Measurements from ENCODE around the gene FHIT.

FHIT gene

DNA sequence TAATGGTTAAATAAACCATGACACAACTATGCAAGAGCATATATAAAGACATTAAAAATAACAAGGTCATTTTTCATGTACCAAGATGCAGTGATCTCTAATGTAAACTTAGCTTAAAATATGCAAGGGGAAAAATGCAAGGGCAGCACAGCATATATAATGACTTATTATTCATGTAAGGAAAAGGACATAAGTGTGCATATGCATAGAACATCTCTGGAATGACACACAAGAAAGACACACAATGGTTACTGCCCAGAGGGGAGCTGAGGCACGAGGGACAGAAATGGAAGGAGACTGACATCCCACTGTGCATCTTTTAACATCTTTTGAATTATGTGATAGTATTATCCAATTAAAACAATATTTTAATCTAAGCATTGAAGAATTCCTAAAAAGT lies 79.0 kb downstream of the FHIT start:
- TF ChIP-seq, protein P1, sequence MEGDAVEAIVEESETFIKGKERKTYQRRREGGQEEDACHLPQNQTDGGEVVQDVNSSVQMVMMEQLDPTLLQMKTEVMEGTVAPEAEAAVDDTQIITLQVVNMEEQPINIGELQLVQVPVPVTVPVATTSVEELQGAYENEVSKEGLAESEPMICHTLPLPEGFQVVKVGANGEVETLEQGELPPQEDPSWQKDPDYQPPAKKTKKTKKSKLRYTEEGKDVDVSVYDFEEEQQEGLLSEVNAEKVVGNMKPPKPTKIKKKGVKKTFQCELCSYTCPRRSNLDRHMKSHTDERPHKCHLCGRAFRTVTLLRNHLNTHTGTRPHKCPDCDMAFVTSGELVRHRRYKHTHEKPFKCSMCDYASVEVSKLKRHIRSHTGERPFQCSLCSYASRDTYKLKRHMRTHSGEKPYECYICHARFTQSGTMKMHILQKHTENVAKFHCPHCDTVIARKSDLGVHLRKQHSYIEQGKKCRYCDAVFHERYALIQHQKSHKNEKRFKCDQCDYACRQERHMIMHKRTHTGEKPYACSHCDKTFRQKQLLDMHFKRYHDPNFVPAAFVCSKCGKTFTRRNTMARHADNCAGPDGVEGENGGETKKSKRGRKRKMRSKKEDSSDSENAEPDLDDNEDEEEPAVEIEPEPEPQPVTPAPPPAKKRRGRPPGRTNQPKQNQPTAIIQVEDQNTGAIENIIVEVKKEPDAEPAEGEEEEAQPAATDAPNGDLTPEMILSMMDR (IDR thresholded peaks at IDR 0.05; ENCODE audit: low read depth, low read length, missing control alignments), result no peak
- Histone ChIP-seq H3K27ac (no peak overlapping the region), H3K36me3 (replicated peaks) (no peaks in the 10 kb centered on the region), H3K27me3 (replicated peaks) (no peaks in the 10 kb centered on the region), H3K4me3 (ENCODE audit: low read depth, low read length) (no peak overlapping the region)
- in situ Hi-C loops (cut with HindIII; ENCODE audit: low pct_ligation_motif_present, low sequenced_read_pairs), result no loop called here
- DNase-seq, result no peak

DNA sequence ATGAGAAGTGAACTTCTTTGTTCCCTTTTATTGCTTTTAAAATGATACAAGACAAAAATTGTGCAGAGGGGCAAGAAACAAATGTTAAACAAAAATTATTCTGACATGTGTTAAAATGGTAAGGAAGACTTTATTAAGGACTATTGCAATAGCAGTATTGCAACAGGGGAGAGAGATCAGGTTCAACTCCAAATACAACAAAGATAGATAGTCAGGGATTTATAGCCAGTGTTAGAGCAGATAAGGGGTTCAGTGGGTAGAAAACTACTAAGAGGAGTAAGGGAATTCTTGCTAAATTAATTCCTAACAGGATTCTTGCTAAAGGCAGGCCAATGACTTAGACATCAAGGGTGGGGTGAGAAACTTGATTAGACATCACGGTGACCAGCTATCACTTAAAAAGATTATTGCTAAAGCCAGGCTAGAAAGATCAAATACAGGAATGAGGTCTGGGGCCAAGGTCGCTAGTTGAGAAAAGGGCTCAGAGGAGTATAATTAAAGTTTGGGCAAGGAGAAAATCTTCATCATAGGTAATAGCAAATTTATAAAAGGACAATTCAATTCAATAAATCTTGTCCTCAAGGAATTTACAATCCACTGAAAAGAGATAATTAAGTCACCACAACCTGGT lies 81.5 kb downstream of the FHIT start:
- in situ Hi-C loops (cut with HindIII; ENCODE audit: low pct_ligation_motif_present, low sequenced_read_pairs), result no loop called here
- TF ChIP-seq, protein P1 (IDR thresholded peaks at IDR 0.05; ENCODE audit: low read depth, low read length, missing control alignments), result no peak

DNA sequence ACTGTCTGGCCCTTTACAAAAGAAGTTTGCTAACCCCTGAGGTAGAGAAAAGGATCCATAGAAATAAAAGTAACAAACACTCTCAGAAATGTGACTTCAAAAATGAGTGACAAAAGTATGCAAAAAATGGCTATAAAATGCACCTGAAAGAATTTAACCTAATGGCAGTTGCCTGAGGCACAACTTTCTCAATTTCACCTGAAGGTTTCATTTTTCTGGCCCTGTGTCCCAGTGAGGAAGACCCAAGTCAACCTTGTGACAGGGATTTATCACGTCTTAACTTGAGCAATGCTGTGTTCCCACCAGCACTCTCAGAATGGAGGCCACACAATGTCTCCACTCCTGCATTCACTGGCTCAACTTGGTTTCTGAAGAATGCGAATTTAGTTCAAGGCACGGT lies 83.0 kb downstream of the FHIT start:
- no peaks in the 10 kb centered on the region for H3K27me3 ChIP-seq (replicated peaks)
- H3K27ac ChIP-seq, result no peak overlapping the region
- H3K4me3 ChIP-seq (ENCODE audit: low read depth, low read length), result no peak overlapping the region
- H3K36me3 ChIP-seq (replicated peaks), result no peaks in the 10 kb centered on the region
- in situ Hi-C loops (cut with HindIII; ENCODE audit: low pct_ligation_motif_present, low sequenced_read_pairs), result no loop called here
- no peak for DNase-seq
- TF ChIP-seq, protein P1 (IDR thresholded peaks at IDR 0.05; ENCODE audit: low read depth, low read length, missing control alignments), result no peak

More for the DNA sequence above, 81.5 kb downstream of the FHIT start:
- Histone ChIP-seq H3K36me3 (replicated peaks) (no peaks in the 10 kb centered on the region), H3K27me3 (replicated peaks) (no peaks in the 10 kb centered on the region), H3K4me3 (ENCODE audit: low read depth, low read length) (no peak overlapping the region), H3K27ac (no peak overlapping the region)
- DNase-seq, result no peak

DNA sequence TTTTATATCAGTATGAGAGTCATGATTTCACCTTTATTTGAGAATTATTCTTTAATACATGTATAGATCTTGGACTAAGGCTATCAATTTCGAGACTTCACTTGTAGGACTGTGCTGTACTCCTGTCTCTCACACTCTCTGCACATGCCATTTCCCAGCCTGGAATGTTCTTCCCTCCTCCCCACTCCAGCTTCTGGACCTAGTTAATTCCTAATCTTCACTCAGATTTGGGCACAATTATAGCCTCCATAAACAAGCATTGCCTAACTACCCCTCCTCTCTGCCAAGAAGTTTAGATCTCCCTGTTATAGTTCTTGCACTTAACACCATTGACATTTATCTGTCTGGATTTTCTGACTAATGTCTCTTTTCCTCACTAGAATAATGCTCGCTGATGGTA lies 88.3 kb downstream of the FHIT start:
- in situ Hi-C loops (cut with HindIII; ENCODE audit: low pct_ligation_motif_present, low sequenced_read_pairs), result no loop called here
- TF ChIP-seq, protein P1 (IDR thresholded peaks at IDR 0.05; ENCODE audit: low read depth, low read length, missing control alignments), result no peak
- Histone ChIP-seq H3K27me3 (replicated peaks) (no peaks in the 10 kb centered on the region), H3K27ac (no peak overlapping the region), H3K4me3 (ENCODE audit: low read depth, low read length) (no peak overlapping the region), H3K36me3 (replicated peaks) (no peaks in the 10 kb centered on the region)
- DNase-seq, result no peak

DNA sequence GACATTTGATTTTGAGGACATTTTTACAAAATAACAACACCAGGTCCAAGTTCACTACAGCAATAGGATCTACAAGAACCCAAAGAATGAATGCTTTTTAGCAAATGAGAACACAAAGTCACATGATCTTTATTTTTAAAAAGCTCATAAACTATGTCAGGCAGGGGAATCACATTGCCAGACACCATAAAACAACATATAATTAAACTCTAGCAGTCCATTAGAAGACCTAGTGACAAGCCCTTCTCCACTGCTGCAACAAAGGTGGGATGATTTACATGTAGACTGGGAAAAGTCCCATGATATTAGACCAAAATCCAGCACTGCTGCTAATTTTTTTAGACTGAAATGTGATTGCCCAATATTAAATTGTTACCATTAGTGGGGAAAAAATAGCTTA lies 92.6 kb downstream of the FHIT start:
- Histone ChIP-seq H3K36me3 (replicated peaks) (no peaks in the 10 kb centered on the region), H3K27ac (no peak overlapping the region), H3K27me3 (replicated peaks) (no peaks in the 10 kb centered on the region), H3K4me3 (ENCODE audit: low read depth, low read length) (no peak overlapping the region)
- no peak for DNase-seq
- TF ChIP-seq, protein P1 (IDR thresholded peaks at IDR 0.05; ENCODE audit: low read depth, low read length, missing control alignments), result no peak
- in situ Hi-C loops (cut with HindIII; ENCODE audit: low pct_ligation_motif_present, low sequenced_read_pairs), result no loop called here

DNA sequence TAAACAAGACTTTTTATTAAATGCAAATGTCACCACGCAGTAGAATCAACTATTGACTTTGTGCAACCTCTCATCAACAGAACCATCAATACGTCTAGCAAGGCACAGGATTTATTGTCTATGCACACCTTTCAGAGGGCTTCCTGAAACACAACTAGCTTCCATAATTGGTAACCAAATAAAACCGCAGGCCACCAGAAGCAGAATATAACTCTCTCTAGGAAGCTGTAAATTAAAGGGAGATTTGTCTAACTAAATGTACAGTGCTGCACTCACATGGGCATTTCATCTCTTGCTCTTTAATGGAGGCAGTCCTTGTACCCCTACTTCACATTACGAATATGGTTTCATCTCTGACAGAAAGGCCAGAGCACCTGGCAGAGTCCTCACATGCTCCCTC lies 93.0 kb downstream of the FHIT start:
- no peaks in the 10 kb centered on the region for H3K36me3 ChIP-seq (replicated peaks)
- no peaks in the 10 kb centered on the region for H3K27me3 ChIP-seq (replicated peaks)
- no peak overlapping the region for H3K4me3 ChIP-seq (ENCODE audit: low read depth, low read length)
- no peak overlapping the region for H3K27ac ChIP-seq
- DNase-seq, result no peak
- in situ Hi-C loops (cut with HindIII; ENCODE audit: low pct_ligation_motif_present, low sequenced_read_pairs), result no loop called here
- TF ChIP-seq, protein P1 (IDR thresholded peaks at IDR 0.05; ENCODE audit: low read depth, low read length, missing control alignments), result no peak
